Measurements from ENCODE around the gene CD274.

CD274 gene

GRCh38 chr9:5481322-5482040, 31.1 kb downstream of the CD274 start:
- peak; percentile 63 for FAIRE-seq
- no peak for DNase-seq (ENCODE audit: insufficient read length, low spot score)
- TF ChIP-seq SPI1 (IDR thresholded peaks at IDR 0.05; ENCODE audit: low read depth, low read length) (peak; percentile 77), POLR2AphosphoS5 (IDR thresholded peaks at IDR 0.05; ENCODE audit: low read depth, low read length) (no peak), POLR2A (IDR thresholded peaks at IDR 0.05; ENCODE audit: low read depth, low read length) (no peak), TAF1 (IDR thresholded peaks at IDR 0.05; ENCODE audit: low read depth, low read length) (no peak)

- DNase-seq (ENCODE audit: insufficient read length, low spot score) (no peak), FAIRE-seq (no peak)
- TF ChIP-seq POLR2AphosphoS5 (IDR thresholded peaks at IDR 0.05; ENCODE audit: low read depth, low read length) (no peak), TAF1 (IDR thresholded peaks at IDR 0.05; ENCODE audit: low read depth, low read length) (no peak), POU2F2 (IDR thresholded peaks at IDR 0.05; ENCODE audit: low read depth, low read length) (no peak), SPI1 (IDR thresholded peaks at IDR 0.05; ENCODE audit: low read depth, low read length) (no peak), PAX5 (IDR thresholded peaks at IDR 0.05; ENCODE audit: insufficient read depth, low read length, severe bottlenecking) (no peak), POLR2A (IDR thresholded peaks at IDR 0.05; ENCODE audit: low read depth, low read length) (no peak)
Measured at GRCh38 chr9:5482194-5482593, 31.9 kb downstream of the CD274 start.

DNA sequence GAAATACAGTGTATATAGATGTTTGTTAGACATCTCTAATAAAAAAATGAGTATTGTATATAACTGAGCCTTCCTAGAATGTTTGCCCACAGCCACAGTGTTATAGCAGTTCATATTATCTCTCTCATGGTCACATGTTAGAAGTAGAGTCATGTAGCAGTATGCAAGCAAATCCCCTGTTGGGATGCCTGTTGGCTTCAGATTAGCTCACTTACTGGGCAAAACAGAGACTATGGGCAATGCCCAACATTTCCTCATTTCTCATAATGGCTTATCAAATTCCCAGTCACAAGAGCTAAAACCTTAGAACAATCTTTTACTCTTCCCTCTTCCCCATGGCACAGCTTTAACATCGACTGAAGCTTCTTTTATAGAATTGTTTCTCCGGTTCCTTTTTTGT, 33.0 kb downstream of the CD274 start:
- TF ChIP-seq POU2F2 (IDR thresholded peaks at IDR 0.05; ENCODE audit: low read depth, low read length) (no peak), PAX5 (IDR thresholded peaks at IDR 0.05; ENCODE audit: insufficient read depth, low read length, severe bottlenecking) (no peak), POLR2AphosphoS5 (IDR thresholded peaks at IDR 0.05; ENCODE audit: low read depth, low read length) (no peak), POLR2A (IDR thresholded peaks at IDR 0.05; ENCODE audit: low read depth, low read length) (no peak), SPI1 (IDR thresholded peaks at IDR 0.05; ENCODE audit: low read depth, low read length) (no peak)
- FAIRE-seq = no peak
- DNase-seq (ENCODE audit: insufficient read length, low spot score) = no peak

DNA sequence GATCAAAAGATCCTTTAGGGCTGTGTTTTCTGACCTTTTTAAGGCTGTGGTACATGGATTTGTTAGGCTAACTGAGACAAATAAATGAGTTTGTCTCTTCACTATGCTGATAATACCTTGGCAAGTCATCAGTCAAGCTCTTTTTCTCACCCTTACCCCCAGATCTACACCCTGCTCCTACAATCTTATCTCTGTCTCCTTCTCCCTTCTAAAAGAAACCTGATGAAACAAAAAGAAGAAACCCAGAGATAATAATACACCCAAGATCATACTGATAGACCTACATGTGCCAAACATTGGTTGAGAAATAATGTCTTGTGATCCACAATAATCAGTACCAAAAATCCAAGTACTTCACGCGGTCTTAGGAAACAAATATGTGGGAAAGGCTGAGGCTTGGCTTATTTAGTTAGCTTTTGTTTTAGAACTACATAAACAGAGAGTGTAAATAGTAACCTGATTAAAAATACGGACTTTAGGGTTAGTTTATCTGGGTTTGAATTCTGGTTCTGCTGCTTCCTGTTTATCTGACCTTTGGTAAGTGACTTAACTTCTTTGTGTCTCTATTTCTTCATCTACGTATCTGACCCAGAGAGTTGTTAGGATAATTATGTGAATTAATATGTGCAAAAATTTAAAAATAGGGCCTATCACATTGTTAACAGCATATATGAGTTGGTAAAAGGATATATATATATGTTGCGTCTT, 35.2 kb downstream of the CD274 start:
- DNase-seq (ENCODE audit: insufficient read length, low spot score) = no peak
- FAIRE-seq = no peak
- TF ChIP-seq TAF1 (IDR thresholded peaks at IDR 0.05; ENCODE audit: low read depth, low read length) (no peak), PAX5 (IDR thresholded peaks at IDR 0.05; ENCODE audit: insufficient read depth, low read length, severe bottlenecking) (no peak), POU2F2 (IDR thresholded peaks at IDR 0.05; ENCODE audit: low read depth, low read length) (no peak), POLR2A (IDR thresholded peaks at IDR 0.05; ENCODE audit: low read depth, low read length) (no peak), POLR2AphosphoS5 (IDR thresholded peaks at IDR 0.05; ENCODE audit: low read depth, low read length) (no peak), SPI1 (IDR thresholded peaks at IDR 0.05; ENCODE audit: low read depth, low read length) (no peak)

DNA sequence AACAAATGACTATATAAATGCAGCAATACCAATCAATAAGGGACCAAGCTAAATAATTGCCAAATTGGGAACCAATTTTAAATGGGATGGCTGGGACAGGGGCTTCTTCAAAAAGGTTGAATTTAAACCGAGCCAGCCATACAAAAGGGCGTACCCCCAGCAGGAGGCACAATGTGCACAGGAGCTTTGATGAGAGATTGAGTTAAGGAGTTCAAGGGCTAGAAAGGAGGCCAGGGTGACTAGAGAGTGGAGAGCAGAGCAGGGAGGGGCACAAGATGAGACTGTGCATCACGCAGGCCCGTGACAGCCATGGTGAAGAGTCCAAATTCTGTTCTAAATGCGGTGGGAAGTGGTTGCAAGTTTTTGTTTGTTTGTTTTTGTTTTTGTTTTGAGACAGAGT, 36.6 kb downstream of the CD274 start:
- TF ChIP-seq TAF1 (IDR thresholded peaks at IDR 0.05; ENCODE audit: low read depth, low read length) (no peak), SPI1 (IDR thresholded peaks at IDR 0.05; ENCODE audit: low read depth, low read length) (no peak), POLR2A (IDR thresholded peaks at IDR 0.05; ENCODE audit: low read depth, low read length) (no peak), POU2F2 (IDR thresholded peaks at IDR 0.05; ENCODE audit: low read depth, low read length) (no peak), POLR2AphosphoS5 (IDR thresholded peaks at IDR 0.05; ENCODE audit: low read depth, low read length) (no peak), PAX5 (IDR thresholded peaks at IDR 0.05; ENCODE audit: insufficient read depth, low read length, severe bottlenecking) (no peak)
- no peak for FAIRE-seq
- no peak for DNase-seq (ENCODE audit: insufficient read length, low spot score)

DNA sequence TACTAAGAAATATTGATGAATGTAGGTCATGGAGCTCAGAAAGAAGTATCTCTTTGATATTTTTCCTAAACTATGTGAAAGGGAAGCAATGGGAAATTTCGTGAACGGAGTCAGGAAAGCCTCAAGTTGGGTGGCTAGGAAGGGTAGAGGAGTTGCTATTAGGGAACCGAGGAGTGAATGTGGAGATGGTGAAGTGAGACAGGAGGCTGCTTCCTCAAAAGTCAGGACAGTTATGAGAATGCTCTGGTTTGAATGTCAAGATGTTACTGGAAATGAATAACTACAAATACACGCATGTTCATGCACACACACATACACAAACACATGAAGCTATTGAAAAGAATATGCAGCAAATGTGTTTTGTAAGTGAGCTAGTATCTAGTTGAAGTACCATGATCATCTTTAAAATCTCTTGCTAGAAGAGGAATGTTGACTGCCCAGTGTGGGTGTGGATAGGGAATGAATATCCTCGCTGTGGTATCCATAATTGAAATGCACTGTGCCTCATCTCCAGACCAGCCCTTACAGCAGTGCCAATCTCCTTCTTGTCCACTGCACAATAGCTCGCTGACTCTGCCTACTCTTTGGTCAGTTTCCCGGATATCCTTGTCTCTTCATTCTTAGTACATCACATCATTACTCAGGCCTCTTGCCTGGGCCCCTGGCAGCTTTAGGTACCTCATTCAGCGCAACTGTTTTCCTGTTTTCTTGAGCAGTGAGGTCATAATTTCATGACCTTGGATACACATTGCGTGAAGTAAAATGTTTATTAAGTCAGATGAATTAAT, 38.1 kb downstream of the CD274 start:
- FAIRE-seq = peak; percentile 5
- DNase-seq (ENCODE audit: insufficient read length, low spot score) = no peak
- TF ChIP-seq POLR2A (IDR thresholded peaks at IDR 0.05; ENCODE audit: low read depth, low read length) (no peak), SPI1 (IDR thresholded peaks at IDR 0.05; ENCODE audit: low read depth, low read length) (no peak), POU2F2 (IDR thresholded peaks at IDR 0.05; ENCODE audit: low read depth, low read length) (no peak), POLR2AphosphoS5 (IDR thresholded peaks at IDR 0.05; ENCODE audit: low read depth, low read length) (no peak), TAF1 (IDR thresholded peaks at IDR 0.05; ENCODE audit: low read depth, low read length) (no peak), PAX5 (IDR thresholded peaks at IDR 0.05; ENCODE audit: insufficient read depth, low read length, severe bottlenecking) (no peak)

DNA sequence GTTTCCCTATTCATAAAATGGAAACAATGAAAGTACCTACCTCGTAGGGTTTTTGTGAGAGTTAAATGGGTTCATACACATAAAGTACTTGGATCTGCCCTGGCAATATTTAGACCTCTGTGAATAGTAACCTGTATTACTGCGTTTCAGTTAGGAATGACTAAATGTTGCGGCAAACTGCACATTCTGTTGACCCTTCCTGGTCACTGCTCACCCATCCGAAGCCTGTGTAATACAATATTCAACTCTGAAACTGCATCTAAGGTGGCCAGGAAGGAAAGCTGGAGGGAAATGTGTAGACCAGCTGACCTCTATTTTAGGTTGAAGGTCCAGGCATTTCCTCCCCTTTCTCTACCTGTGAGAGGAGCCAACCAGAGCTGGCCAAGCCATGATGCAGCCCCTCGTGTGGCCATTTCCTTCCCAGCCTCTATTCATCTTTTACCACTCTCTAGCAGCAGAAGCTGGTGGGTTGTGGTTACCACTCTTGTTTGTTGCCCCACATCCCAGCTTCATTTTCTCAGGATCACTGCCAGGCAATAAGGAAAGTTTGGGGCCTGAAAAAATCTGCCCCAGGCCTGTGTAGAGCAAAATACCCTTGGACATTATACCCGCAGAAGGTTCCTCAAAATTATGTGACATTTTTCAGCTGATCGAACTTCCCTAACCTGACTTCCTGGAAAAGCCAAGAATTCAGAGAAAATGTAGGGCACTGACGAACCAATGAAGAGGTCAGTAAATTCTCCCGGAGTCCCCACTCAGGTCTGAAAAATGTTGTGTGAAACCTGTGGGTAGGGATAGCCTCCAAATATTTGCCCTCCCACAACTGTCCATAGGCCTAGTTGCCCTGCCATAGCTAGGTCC, 39.5 kb downstream of the CD274 start:
- DNase-seq (ENCODE audit: insufficient read length, low spot score) = no peak
- TF ChIP-seq POLR2A (IDR thresholded peaks at IDR 0.05; ENCODE audit: low read depth, low read length) (no peak), PAX5 (IDR thresholded peaks at IDR 0.05; ENCODE audit: insufficient read depth, low read length, severe bottlenecking) (no peak), POU2F2 (IDR thresholded peaks at IDR 0.05; ENCODE audit: low read depth, low read length) (no peak), TAF1 (IDR thresholded peaks at IDR 0.05; ENCODE audit: low read depth, low read length) (no peak), SPI1 (IDR thresholded peaks at IDR 0.05; ENCODE audit: low read depth, low read length) (no peak), POLR2AphosphoS5 (IDR thresholded peaks at IDR 0.05; ENCODE audit: low read depth, low read length) (no peak)
- no peak for FAIRE-seq

- DNase-seq (ENCODE audit: insufficient read length, low spot score) (no peak), FAIRE-seq (peak; percentile 45)
- TF ChIP-seq TAF1 (IDR thresholded peaks at IDR 0.05; ENCODE audit: low read depth, low read length) = no peak
- no peak for TF ChIP-seq POLR2AphosphoS5 (IDR thresholded peaks at IDR 0.05; ENCODE audit: low read depth, low read length)
- no peak for TF ChIP-seq POU2F2 (IDR thresholded peaks at IDR 0.05; ENCODE audit: low read depth, low read length)
- TF ChIP-seq SPI1 (IDR thresholded peaks at IDR 0.05; ENCODE audit: low read depth, low read length) = no peak
- no peak for TF ChIP-seq POLR2A (IDR thresholded peaks at IDR 0.05; ENCODE audit: low read depth, low read length)
- no peak for TF ChIP-seq PAX5 (IDR thresholded peaks at IDR 0.05; ENCODE audit: insufficient read depth, low read length, severe bottlenecking)
Measured at GRCh38 chr9:5492965-5493678, 42.8 kb downstream of the CD274 start.
